ENCODE data around the gene ZNF428.
"Not testable (repeated sequence)": the region's sequence is repeated elsewhere in the genome, so short reads cannot be mapped to it uniquely, and the experiment has no call there.

ZNF428 gene

DNA sequence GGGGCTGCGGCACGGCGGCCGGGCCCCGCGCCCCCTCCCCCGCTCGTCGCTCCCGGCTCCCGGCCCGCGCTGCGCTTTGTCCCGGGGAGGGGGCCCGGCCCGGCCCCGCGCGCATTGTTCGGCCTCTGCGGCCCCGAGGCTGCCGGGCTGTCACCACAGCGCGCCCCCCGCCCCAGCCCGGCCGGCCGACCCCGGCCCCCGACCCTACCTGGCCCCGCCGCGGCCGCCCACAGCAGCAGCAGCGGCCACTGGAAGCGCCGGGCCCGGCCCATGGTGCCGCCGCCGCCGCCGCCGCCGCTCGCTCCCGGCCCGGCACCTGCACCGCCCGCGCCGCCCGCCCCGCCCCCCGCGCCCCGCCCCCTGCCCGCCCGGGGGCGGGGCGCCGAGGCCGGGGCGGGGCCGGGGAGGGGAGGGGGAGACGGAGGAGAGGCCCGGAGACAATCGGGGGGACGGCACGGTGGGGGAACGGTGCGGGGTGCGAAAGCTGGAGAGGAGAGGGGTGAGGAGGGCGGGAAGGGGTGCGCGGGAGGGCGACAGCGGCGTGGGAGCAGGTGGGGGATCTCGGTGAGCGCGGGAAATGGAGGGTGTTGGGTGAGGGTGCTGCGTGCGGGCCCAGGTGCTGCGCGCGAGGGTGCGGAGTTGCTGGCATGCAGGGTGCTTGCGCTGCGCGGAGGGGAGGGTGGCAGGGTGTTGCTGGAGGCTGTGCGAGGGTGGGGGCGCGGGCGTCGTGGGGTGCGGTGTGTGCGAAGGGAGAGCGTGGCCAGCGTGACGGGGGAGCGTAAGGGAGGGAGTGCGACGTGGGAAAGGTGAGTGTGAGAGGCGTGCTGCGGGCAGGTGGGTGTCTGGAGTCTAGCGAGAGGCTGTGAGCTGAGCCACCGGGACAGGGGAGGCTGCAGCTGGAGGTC, 20.3 kb upstream of the ZNF428 start, which contains the start of gene CADM4:
CADM4 (minus strand) TSS at position 332 of the 905 bp plus-strand sequence; CDS start at position 272, 60 bp downstream.
- TF ChIP-seq, protein P1, sequence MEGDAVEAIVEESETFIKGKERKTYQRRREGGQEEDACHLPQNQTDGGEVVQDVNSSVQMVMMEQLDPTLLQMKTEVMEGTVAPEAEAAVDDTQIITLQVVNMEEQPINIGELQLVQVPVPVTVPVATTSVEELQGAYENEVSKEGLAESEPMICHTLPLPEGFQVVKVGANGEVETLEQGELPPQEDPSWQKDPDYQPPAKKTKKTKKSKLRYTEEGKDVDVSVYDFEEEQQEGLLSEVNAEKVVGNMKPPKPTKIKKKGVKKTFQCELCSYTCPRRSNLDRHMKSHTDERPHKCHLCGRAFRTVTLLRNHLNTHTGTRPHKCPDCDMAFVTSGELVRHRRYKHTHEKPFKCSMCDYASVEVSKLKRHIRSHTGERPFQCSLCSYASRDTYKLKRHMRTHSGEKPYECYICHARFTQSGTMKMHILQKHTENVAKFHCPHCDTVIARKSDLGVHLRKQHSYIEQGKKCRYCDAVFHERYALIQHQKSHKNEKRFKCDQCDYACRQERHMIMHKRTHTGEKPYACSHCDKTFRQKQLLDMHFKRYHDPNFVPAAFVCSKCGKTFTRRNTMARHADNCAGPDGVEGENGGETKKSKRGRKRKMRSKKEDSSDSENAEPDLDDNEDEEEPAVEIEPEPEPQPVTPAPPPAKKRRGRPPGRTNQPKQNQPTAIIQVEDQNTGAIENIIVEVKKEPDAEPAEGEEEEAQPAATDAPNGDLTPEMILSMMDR (conservative IDR thresholded peaks at IDR 0.05) = no peak
- H3K27ac ChIP-seq = peak within 1 kb of the TSS; percentile 65; the same call in 1 of the 2 replicates

DNA sequence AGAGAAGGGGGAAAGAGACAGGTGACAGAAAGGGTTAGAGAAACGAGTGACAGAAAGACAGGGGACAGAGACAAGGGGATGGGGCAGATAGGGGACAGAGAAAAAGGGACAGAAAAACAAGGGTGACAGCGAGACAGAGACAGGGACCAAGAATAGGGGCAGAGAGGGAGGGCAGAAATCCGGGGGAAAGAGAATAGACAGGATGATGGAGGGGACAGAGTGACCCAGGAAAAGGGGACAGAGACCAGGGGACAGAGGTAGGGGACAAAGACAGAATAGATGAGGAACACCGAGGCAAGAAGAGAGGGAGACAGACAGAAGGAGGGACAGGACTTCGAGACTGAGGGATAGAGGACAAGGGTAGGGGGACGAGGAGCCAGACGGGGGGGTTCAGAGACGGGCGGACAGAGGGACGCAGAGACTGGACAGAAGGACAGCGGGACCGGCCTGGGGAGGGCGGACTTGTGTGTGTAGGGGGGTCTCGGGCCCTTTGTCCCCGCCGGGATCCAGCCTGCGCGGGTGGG, 19.6 kb upstream of the ZNF428 start:
- H3K27ac ChIP-seq = peak overlapping the region; percentile 65; the same call in 1 of the 2 replicates
- TF ChIP-seq, protein P1 (conservative IDR thresholded peaks at IDR 0.05) = no peak

DNA sequence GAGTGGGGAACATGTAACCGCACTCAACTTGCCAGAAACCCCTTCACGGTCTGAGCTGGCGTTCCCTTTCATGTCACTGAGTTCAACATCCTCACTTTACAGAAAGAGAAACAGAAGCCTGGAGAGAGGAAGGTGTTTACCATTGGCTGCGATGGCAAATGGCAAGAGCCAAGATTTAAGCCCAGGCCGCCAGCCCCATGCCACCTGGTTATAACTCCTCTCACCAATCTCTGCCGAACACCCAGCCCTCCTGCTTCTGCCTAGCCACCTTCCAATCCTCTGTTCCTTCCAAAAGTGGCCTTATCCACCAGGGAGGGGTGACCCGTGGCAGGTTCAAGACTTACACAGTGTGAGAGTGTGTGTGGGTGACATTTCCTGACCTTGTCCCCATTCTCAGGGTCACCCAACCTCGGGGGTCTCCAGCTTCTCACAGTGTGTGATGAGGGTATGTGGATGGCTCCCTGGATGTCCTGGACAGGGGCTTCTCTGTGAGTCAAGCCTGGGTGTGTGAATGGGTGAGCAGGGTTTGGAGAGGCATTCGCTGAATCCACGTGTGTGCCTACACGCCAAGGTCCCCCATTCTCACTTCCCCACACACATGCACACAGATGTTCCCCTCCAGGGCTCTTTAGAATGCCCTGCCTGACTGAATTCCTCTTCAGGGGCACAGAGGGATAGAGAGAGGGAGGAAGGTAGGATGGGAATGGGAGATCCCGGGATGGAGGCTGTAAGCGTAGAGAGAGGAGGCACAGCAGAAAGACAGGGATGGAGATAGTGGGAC, 19.0 kb upstream of the ZNF428 start:
- no peak overlapping the region; the same call in 1 of the 2 replicates for H3K27ac ChIP-seq
- TF ChIP-seq, protein P1 (conservative IDR thresholded peaks at IDR 0.05) = no peak

GRCh38 chr19:43636121-43636683, 16.8 kb upstream of the ZNF428 start:
- TF ChIP-seq, protein P1 (conservative IDR thresholded peaks at IDR 0.05) = no peak
- H3K27ac ChIP-seq = no peak overlapping the region

GRCh38 chr19:43635561-43635940, 16.1 kb upstream of the ZNF428 start:
- H3K27ac ChIP-seq = not testable (repeated sequence)

DNA sequence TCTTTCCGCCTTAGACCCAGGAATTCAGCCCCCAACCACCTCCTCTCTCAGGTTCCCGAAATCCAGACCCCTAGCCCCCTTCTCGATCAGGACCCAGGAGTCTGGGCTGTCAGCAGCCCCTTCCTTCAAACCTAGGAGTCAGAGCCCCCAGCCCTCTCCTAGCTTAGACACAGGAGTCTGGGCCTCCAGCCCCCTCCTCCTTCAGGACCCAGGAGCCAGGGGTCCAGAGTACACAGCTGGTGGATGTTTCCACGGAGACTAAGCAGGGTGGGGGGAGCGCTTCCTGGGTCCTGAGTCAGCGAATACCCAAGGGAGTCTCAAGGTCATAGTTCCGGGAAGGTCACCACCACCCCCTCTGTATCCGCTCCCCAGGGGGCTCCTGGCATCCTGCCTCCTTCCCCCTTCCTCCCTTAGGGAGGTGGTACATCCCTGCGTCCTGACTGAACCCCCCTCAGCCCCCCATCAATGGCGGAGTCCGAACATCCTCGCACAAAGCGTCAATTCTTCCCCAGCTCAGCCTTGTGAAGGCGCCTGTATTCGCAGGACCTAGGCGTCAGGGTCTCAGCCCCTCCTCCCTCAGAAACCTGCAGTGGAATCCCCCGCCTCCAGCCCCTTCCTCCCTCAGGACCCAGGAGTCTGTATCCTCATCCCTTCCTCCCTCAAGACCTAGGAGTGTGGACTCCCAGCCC, 15.6 kb upstream of the ZNF428 start:
- TF ChIP-seq, protein P1 (conservative IDR thresholded peaks at IDR 0.05) = no peak
- no peak overlapping the region for H3K27ac ChIP-seq

DNA sequence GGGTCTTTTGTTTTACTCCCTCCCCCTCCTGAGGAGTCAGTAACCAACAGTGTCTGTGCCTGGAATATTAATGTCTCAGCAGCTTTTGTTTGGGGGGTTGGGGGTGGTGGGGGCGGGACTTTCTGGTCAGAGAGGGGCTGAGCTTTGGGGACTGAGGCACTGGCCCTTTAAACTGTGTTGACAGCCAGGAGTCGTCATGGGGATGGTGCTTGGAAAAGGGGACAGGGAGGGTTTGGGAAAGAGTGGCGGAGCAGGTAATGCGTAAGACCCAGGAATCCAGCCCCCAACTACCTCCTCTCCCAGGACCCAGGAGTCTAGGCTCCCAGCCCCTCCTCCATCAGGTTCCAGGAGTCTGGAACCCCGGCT, 15.1 kb upstream of the ZNF428 start:
- TF ChIP-seq, protein P1 (conservative IDR thresholded peaks at IDR 0.05) = no peak
- H3K27ac ChIP-seq = no peak overlapping the region
